Endothelial cell of umbilical vein (primary cell): ENCODE results near the gene KY. TPM values are rescaled to one million over a fixed set of nuclear protein-coding genes. Genes with fewer than 3 reads are reported as not detected.

Source experiments
- BruUV-seq: library from RNA; stranded (reverse); fragments of 400-500 nt; replicated peaks from 2 replicates; lab custom pipeline; 2021; lab: Mats Ljungman, UMichigan
- CTCF ChIA-PET: fragments of 300-600, 350-600 bp; sonication (Branson Sonifier 250); formaldehyde crosslinking; loops from one replicate; lab custom pipeline; 2021; ENCODE audit warnings: antibody characterized with exemption, inconsistent platforms; lab: Charles Lee
- POLR2A ChIA-PET: fragments of 300-600, 350-600 bp; sonication (Branson Sonifier 250); formaldehyde crosslinking; loops from one replicate; lab custom pipeline; 2021; ENCODE audit warnings: antibody characterized with exemption, inconsistent platforms; lab: Charles Lee
- DNase-seq: peaks from one replicate; pipeline ENCODE4 v3.0.0-alpha.2; 2011; ENCODE audit warnings: low read depth, low spot score
- FAIRE-seq: peaks from 2 replicates; lab custom pipeline; 2011; peaks lifted over from hg19 to GRCh38; lab: Jason Lieb, UNC
- H2AFZ ChIP-seq: 2 replicates; pipeline ENCODE4 v1.6.0; 2012; ENCODE audit warnings: low read depth, low read length, control low read depth, inconsistent platforms
- H3K27ac ChIP-seq: 2 replicates; pipeline ENCODE4 v1.5.1; 2011; ENCODE audit warnings: low read depth, mild to moderate bottlenecking, control low read depth, low read length, moderate library complexity; ENCODE audit not compliant: insufficient read depth
- H3K27me3 ChIP-seq, 2 experiments: 2 replicates each; pipeline versions ENCODE4 v1.6.0 to v1.6.1; 2011; ENCODE audit warnings: low read length in 2 of 2, mixed read lengths in 1 of 2; ENCODE audit not compliant: control insufficient read depth in 2 of 2, insufficient read depth in 2 of 2
- H3K36me3 ChIP-seq, 2 experiments: 2 replicates in 1 of 2; 3 replicates in 1 of 2; pipeline ENCODE4 v1.5.1; 2011; ENCODE audit warnings: low read length in 2 of 2, mild to moderate bottlenecking in 1 of 2, moderate library complexity in 1 of 2; ENCODE audit not compliant: control insufficient read depth in 2 of 2, insufficient read depth in 2 of 2; ENCODE audit errors: extremely low read depth in 1 of 2
- H3K4me1 ChIP-seq: 3 replicates; pipeline ENCODE4 v1.5.1; 2011; ENCODE audit warnings: mild to moderate bottlenecking, low read length; ENCODE audit not compliant: control insufficient read depth, insufficient read depth; ENCODE audit errors: extremely low read depth
- H3K4me2 ChIP-seq: 2 replicates; pipeline ENCODE4 v1.6.1; 2011; ENCODE audit warnings: low read length, control low read depth, mixed read lengths; ENCODE audit not compliant: insufficient read depth
- H3K4me3 ChIP-seq, 3 experiments: fragments of 200-600 bp in 1 of 3; sonication (generic), shearing (Covaris generic) in 1 of 3; replicated peaks in 1 of 3; 2 replicates each; pipeline ENCODE4 v1.5.1; 2011 to 2016; ENCODE audit warnings: control low read depth in 3 of 3, low read length in 3 of 3, mild to moderate bottlenecking in 2 of 3, inconsistent platforms in 1 of 3, low read depth in 1 of 3, moderate library complexity in 1 of 3; ENCODE audit not compliant: insufficient read depth in 1 of 3
- H3K79me2 ChIP-seq: 2 replicates; pipeline ENCODE4 v1.6.0; 2012; ENCODE audit warnings: low read length, inconsistent platforms; ENCODE audit not compliant: control insufficient read depth, insufficient read depth
- H3K9ac ChIP-seq: replicated peaks from 2 replicates; pipeline ENCODE3; 2011; ENCODE audit warnings: low read length, control low read depth; ENCODE audit not compliant: insufficient read depth; ENCODE audit errors: extremely low read depth
- H3K9me1 ChIP-seq: replicated peaks from 3 replicates; pipeline ENCODE4 v1.6.0; 2011; ENCODE audit warnings: mild to moderate bottlenecking, low read length; ENCODE audit not compliant: control insufficient read depth, insufficient read depth; ENCODE audit errors: extremely low read depth
- H3K9me3 ChIP-seq: replicated peaks from 2 replicates; pipeline ENCODE4 v1.5.1; 2012; ENCODE audit warnings: low read length, inconsistent platforms; ENCODE audit not compliant: control insufficient read depth, insufficient read depth
- H4K20me1 ChIP-seq: replicated peaks from 2 replicates; pipeline ENCODE3; 2011; ENCODE audit warnings: mild to moderate bottlenecking, low read length; ENCODE audit not compliant: control insufficient read depth, insufficient read depth; ENCODE audit errors: extremely low read depth
- CTCF ChIP-seq, 2 donors: IDR thresholded peaks; 1 replicate in 1 of 2; 2 replicates in 1 of 2; pipeline ENCODE4 v1.5.1; 2011; ENCODE audit warnings: low read length in 2 of 2, mild to moderate bottlenecking in 2 of 2, moderate library complexity in 2 of 2, control low read depth in 1 of 2, inconsistent platforms in 1 of 2, low read depth in 1 of 2; ENCODE audit not compliant: insufficient read depth in 1 of 2; ENCODE audit errors: extremely low read depth in 1 of 2
- EZH2 ChIP-seq: IDR thresholded peaks from 2 replicates; pipeline ENCODE4 v1.6.1; 2012; ENCODE audit warnings: borderline replicate concordance, low read depth, mild to moderate bottlenecking, moderate library complexity, low read length, inconsistent platforms; ENCODE audit not compliant: severe bottlenecking
- JUN ChIP-seq: IDR thresholded peaks from 2 replicates; pipeline ENCODE4 v1.6.1; 2011; ENCODE audit warnings: borderline replicate concordance, low read depth; ENCODE audit not compliant: insufficient read length, insufficient read depth
- MAX ChIP-seq: IDR thresholded peaks from 2 replicates; pipeline ENCODE4 v1.6.1; 2011; ENCODE audit not compliant: insufficient read depth, insufficient read length
- MYC ChIP-seq: IDR thresholded peaks from one replicate; pipeline ENCODE4 v1.6.1; 2011; ENCODE audit warnings: mild to moderate bottlenecking, low read depth, low read length
- POLR2A ChIP-seq: IDR thresholded peaks from 2 replicates; pipeline ENCODE4 v1.6.1; 2012; ENCODE audit warnings: low read depth, mild to moderate bottlenecking, control low read depth, low read length
- dilution Hi-C: fragments of 300-500 bp; cut with MboI; formaldehyde crosslinking; loops from one replicate; pipeline ENCODE4 v1.15.0; 2019; ENCODE audit warnings: low sequenced_read_pairs; ENCODE audit not compliant: extremely low pct_ligation_motif_present
- intact Hi-C: fragments of 100-400 bp; cut with micrococcal nuclease; formaldehyde crosslinking; loops from one replicate; pipeline ENCODE4 v1.10.0; 2022
- polyA plus RNA-seq, 4 experiments: library from polyadenylated mRNA; depleted of rRNA in 3 of 4; stranded (reverse) in 3 of 4; unstranded in 1 of 4; fragments of >200 nt; gene quantifications; 2 replicates each; pipeline versions ENCODE4 v1.2.1 to v1.2.3, GENCODE V29; 2011 to 2012; ENCODE audit warnings: missing spikeins in 1 of 4
- total RNA-seq: library from RNA; stranded (reverse); gene quantifications from 2 replicates; pipeline ENCODE4 v1.2.3, GENCODE V29; 2021

The KY gene
- total and polyA plus RNA-seq, 2 donors (not counting 3 experiments of a cell fraction or from before 2014, with no cell fraction given), result not detected

GRCh38 chr3:134615743-134616142, 35.1 kb downstream of the KY start:
- no peaks in the 10 kb centered on the region for H3K9me3 ChIP-seq
- H2AFZ ChIP-seq, result no peak overlapping the region
- no peak overlapping the region for H3K4me3 ChIP-seq
- intact Hi-C loops, result no loop called here
- H3K4me1 ChIP-seq, result no peaks in the 10 kb centered on the region
- H3K9me1 ChIP-seq, result no peaks in the 10 kb centered on the region
- no peak overlapping the region for H3K4me2 ChIP-seq
- TF ChIP-seq MYC (no peak), JUN (no peak), MAX (no peak), CTCF (IDR thresholded peaks at IDR 0.05; ENCODE audit: extremely low read depth in 1 of 2, insufficient read depth in 1 of 2, low read depth in 1 of 2, low read length in 2 of 2) (no peak), POLR2A (no peak), EZH2 (no peak)
- H3K27ac ChIP-seq, result no peak overlapping the region
- H3K36me3 ChIP-seq, result no peaks in the 10 kb centered on the region
- CTCF ChIA-PET, result interaction anchor here (1.2 to 6.6 kb wide), 2 partner anchors 13 to 140 kb away, joined by 3 to 42 read pairs; no protein-coding TSS in a partner anchor
- H3K27me3 ChIP-seq, result no peaks in the 10 kb centered on the region
- no peaks in the 10 kb centered on the region for H3K79me2 ChIP-seq
- DNase-seq (no peak), FAIRE-seq (no peak)
- POLR2A ChIA-PET, result no interaction called here
- BruUV-seq, result no TSS peak
- H3K9ac ChIP-seq, result no peak overlapping the region
- H4K20me1 ChIP-seq, result no peaks in the 10 kb centered on the region
- dilution Hi-C loops, result no loop called here
